Measurements from ENCODE around the gene TMEM117.

TMEM117 gene

DNA sequence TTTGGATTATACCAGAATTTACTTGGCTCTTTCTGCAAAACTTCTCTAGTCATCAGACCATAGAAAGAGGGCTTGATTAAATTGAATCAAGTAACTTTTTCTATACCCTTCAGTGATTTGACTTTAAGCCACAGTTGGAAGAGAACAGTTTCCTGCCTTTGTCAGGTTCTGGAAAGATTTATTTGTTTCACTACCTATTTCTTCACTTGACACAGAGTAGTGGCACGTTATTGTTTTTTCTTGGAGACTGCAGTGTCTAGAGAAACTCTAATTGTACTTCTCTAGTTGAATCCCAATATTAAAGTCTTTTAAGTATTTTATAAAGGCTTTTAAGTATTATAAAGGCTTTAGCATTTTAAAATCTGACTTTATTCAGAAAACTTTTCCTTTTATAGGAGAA lies 138.1 kb downstream of the TMEM117 start:
- Histone ChIP-seq H3K4me3 (ENCODE audit: low read length in 2 of 2) (no peak overlapping the region), H3K27me3 (ENCODE audit: control insufficient read depth in 2 of 2, insufficient read depth in 2 of 2, low read length in 2 of 2) (no peaks in the 10 kb centered on the region), H3K27ac (ENCODE audit: low read depth in 2 of 2, low read length in 2 of 2) (no peak overlapping the region), H3K36me3 (ENCODE audit: control insufficient read depth in 2 of 2, insufficient read depth in 2 of 2, low read length in 2 of 2) (no peaks in the 10 kb centered on the region), H3K9me3 (ENCODE audit: control insufficient read depth in 2 of 2, low read length in 2 of 2) (no peaks in the 10 kb centered on the region), H3K9ac (ENCODE audit: low read depth in 1 of 2, low read length in 2 of 2) (no peak overlapping the region), H3K4me1 (ENCODE audit: control insufficient read depth in 2 of 2, insufficient read depth in 2 of 2, low read length in 2 of 2) (no peaks in the 10 kb centered on the region)

DNA sequence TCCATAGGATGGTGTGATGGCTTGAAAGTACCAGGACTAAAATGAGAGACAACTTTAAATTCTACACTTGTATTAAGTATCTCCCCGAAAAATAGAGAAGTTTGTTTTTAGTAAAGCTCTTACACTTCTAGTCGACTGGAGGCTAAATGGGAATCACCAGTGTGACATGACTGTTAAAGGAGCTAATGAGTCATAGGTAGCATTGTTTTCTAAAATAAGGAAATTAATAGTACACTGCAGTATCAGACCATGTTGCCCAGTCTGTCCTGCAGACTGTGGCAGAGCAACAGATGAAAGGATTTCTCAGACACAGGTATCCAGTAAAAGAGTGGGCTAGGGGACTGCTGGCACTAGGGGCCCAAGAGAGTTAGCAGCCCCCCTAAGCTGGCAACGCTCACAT lies 140.1 kb downstream of the TMEM117 start:
- Histone ChIP-seq H3K4me3 (ENCODE audit: low read length in 2 of 2) (no peak overlapping the region), H3K9ac (ENCODE audit: low read depth in 1 of 2, low read length in 2 of 2) (no peak overlapping the region), H3K27me3 (ENCODE audit: control insufficient read depth in 2 of 2, insufficient read depth in 2 of 2, low read length in 2 of 2) (no peaks in the 10 kb centered on the region), H3K36me3 (ENCODE audit: control insufficient read depth in 2 of 2, insufficient read depth in 2 of 2, low read length in 2 of 2) (no peaks in the 10 kb centered on the region), H3K4me1 (ENCODE audit: control insufficient read depth in 2 of 2, insufficient read depth in 2 of 2, low read length in 2 of 2) (no peaks in the 10 kb centered on the region), H3K9me3 (ENCODE audit: control insufficient read depth in 2 of 2, low read length in 2 of 2) (peaks cover 0 to 3% of the 10 kb centered on the region in 2 donors), H3K27ac (ENCODE audit: low read depth in 2 of 2, low read length in 2 of 2) (no peak overlapping the region)

DNA sequence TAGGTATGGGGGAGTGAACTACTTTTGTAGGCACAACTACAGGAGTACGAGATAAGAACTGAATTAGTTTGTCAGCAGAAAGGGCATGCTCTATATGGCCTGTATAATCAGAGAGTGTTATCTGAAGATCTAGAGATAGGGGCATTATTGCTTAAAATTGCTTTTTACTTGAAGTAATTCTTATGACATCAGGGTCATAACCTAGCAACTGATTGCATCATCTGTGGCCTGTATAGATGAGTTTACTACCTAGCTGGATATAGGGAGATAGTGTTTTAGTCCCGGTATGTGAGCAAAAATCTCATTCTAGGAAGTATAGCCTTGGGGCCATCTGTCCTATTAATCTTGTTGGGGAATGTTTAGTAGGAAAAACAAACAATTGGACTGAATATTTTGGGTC lies 142.7 kb downstream of the TMEM117 start:
- Histone ChIP-seq H3K9me3 (ENCODE audit: control insufficient read depth in 2 of 2, low read length in 2 of 2) (peaks cover 0 to 3% of the 10 kb centered on the region in 2 donors), H3K4me1 (ENCODE audit: control insufficient read depth in 2 of 2, insufficient read depth in 2 of 2, low read length in 2 of 2) (no peaks in the 10 kb centered on the region), H3K4me3 (ENCODE audit: low read length in 2 of 2) (no peak overlapping the region), H3K27ac (ENCODE audit: low read depth in 2 of 2, low read length in 2 of 2) (no peak overlapping the region), H3K9ac (ENCODE audit: low read depth in 1 of 2, low read length in 2 of 2) (no peak overlapping the region), H3K27me3 (ENCODE audit: control insufficient read depth in 2 of 2, insufficient read depth in 2 of 2, low read length in 2 of 2) (no peaks in the 10 kb centered on the region), H3K36me3 (ENCODE audit: control insufficient read depth in 2 of 2, insufficient read depth in 2 of 2, low read length in 2 of 2) (no peaks in the 10 kb centered on the region)

DNA sequence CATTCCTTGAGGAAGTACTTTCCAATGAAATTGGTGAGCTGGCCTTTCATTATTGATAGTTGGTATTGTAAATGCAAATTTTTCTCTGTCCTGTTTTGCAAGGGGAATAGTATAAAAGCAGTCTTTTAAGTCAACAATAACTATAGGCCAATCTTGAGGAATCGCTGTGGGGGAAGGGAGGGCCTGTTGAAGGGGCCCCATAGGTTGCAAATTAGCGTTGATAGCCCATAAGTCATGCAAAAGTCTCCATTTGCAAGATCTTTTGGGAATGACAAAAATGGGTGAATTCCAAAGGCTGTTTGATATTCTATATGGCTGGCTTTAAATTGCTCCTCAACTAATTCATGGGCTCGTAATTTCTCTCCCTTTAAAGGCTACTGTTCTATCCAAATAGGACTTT lies 143.6 kb downstream of the TMEM117 start:
- Histone ChIP-seq H3K9me3 (ENCODE audit: control insufficient read depth in 2 of 2, low read length in 2 of 2) (peaks cover 0 to 3% of the 10 kb centered on the region in 2 donors), H3K9ac (ENCODE audit: low read depth in 1 of 2, low read length in 2 of 2) (no peak overlapping the region), H3K36me3 (ENCODE audit: control insufficient read depth in 2 of 2, insufficient read depth in 2 of 2, low read length in 2 of 2) (no peaks in the 10 kb centered on the region), H3K27ac (ENCODE audit: low read depth in 2 of 2, low read length in 2 of 2) (no peak overlapping the region), H3K4me3 (ENCODE audit: low read length in 2 of 2) (no peak overlapping the region), H3K4me1 (ENCODE audit: control insufficient read depth in 2 of 2, insufficient read depth in 2 of 2, low read length in 2 of 2) (no peaks in the 10 kb centered on the region), H3K27me3 (ENCODE audit: control insufficient read depth in 2 of 2, insufficient read depth in 2 of 2, low read length in 2 of 2) (no peaks in the 10 kb centered on the region)

DNA sequence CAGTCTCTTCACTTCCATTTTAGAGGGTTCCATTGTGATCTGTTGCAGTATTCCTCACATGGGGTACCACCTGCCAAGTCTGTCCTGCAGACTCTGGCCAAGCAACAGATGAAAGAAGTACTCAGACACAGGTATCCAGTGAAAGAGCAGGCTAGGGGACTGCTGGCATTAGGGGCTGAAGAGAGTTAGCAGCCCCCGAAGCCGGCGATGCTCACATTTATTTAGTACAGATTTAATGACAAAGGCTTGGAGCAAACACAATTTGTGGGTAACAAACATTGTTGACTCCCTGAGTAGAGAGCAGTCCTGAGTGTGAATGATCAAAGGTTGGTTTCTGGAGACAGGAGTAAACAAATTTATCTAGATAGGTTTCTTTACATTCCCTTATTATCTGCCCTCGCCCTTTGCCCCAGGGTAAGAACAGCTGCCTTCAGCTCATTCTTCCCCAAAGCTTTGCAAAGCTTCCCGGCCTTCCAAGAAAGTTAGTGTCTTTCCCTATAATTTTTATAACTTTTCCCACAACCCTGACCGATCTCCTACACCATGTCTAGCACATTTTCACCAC lies 144.8 kb downstream of the TMEM117 start:
- no peak overlapping the region for H3K4me3 ChIP-seq (ENCODE audit: low read length in 2 of 2)
- H3K9me3 ChIP-seq (ENCODE audit: control insufficient read depth in 2 of 2, low read length in 2 of 2): peaks cover 0 to 3% of the 10 kb centered on the region in 2 donors
- no peak overlapping the region for H3K27ac ChIP-seq (ENCODE audit: low read depth in 2 of 2, low read length in 2 of 2)
- H3K36me3 ChIP-seq (ENCODE audit: control insufficient read depth in 2 of 2, insufficient read depth in 2 of 2, low read length in 2 of 2): no peaks in the 10 kb centered on the region
- H3K27me3 ChIP-seq (ENCODE audit: control insufficient read depth in 2 of 2, insufficient read depth in 2 of 2, low read length in 2 of 2): no peaks in the 10 kb centered on the region
- no peaks in the 10 kb centered on the region for H3K4me1 ChIP-seq (ENCODE audit: control insufficient read depth in 2 of 2, insufficient read depth in 2 of 2, low read length in 2 of 2)
- no peak overlapping the region for H3K9ac ChIP-seq (ENCODE audit: low read depth in 1 of 2, low read length in 2 of 2)

DNA sequence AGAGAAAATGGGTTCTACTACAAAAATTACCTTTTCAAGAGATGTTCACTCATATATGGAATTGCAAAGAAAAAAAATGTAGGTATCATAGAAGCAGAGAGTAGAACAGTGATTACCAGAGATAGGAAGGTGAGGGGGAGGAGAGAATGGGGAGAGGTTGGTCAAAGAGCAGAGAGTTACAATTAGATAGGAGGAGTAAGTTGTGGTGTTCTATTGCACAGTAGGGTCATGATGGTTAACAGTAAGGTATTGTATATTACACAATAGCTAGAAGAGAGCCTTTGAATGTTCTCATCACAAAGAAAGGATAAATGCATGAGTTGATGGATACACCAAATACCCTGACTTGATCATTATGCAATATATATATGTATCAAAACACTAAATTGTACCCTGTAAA lies 145.8 kb downstream of the TMEM117 start:
- Histone ChIP-seq H3K9ac (ENCODE audit: low read depth in 1 of 2, low read length in 2 of 2) (no peak overlapping the region), H3K4me1 (ENCODE audit: control insufficient read depth in 2 of 2, insufficient read depth in 2 of 2, low read length in 2 of 2) (no peaks in the 10 kb centered on the region), H3K27me3 (ENCODE audit: control insufficient read depth in 2 of 2, insufficient read depth in 2 of 2, low read length in 2 of 2) (no peaks in the 10 kb centered on the region), H3K9me3 (ENCODE audit: control insufficient read depth in 2 of 2, low read length in 2 of 2) (peaks cover 0 to 3% of the 10 kb centered on the region in 2 donors), H3K4me3 (ENCODE audit: low read length in 2 of 2) (no peak overlapping the region), H3K36me3 (ENCODE audit: control insufficient read depth in 2 of 2, insufficient read depth in 2 of 2, low read length in 2 of 2) (no peaks in the 10 kb centered on the region), H3K27ac (ENCODE audit: low read depth in 2 of 2, low read length in 2 of 2) (no peak overlapping the region)

DNA sequence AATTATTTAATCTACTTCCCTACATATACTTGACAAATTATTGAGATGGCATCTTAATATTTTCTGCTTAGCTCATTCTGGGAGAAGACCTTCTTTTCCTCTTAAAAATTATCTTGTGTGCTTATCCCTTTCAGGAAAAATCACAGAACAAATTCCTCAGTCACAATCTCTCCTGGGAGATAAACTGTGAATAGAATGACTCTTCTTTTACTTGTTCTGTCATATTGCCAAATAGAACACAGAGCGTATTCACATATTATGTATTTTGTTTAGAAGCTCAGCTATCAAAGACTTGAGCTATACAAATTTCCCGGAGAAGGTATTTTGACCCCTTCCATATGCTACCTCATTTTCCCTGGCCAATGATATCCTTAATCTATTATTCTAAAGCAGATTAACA lies 146.7 kb downstream of the TMEM117 start:
- Histone ChIP-seq H3K4me3 (ENCODE audit: low read length in 2 of 2) (no peak overlapping the region), H3K9me3 (ENCODE audit: control insufficient read depth in 2 of 2, low read length in 2 of 2) (peaks cover 0 to 3% of the 10 kb centered on the region in 2 donors), H3K4me1 (ENCODE audit: control insufficient read depth in 2 of 2, insufficient read depth in 2 of 2, low read length in 2 of 2) (no peaks in the 10 kb centered on the region), H3K9ac (ENCODE audit: low read depth in 1 of 2, low read length in 2 of 2) (no peak overlapping the region), H3K36me3 (ENCODE audit: control insufficient read depth in 2 of 2, insufficient read depth in 2 of 2, low read length in 2 of 2) (no peaks in the 10 kb centered on the region), H3K27ac (ENCODE audit: low read depth in 2 of 2, low read length in 2 of 2) (no peak overlapping the region), H3K27me3 (ENCODE audit: control insufficient read depth in 2 of 2, insufficient read depth in 2 of 2, low read length in 2 of 2) (no peaks in the 10 kb centered on the region)

DNA sequence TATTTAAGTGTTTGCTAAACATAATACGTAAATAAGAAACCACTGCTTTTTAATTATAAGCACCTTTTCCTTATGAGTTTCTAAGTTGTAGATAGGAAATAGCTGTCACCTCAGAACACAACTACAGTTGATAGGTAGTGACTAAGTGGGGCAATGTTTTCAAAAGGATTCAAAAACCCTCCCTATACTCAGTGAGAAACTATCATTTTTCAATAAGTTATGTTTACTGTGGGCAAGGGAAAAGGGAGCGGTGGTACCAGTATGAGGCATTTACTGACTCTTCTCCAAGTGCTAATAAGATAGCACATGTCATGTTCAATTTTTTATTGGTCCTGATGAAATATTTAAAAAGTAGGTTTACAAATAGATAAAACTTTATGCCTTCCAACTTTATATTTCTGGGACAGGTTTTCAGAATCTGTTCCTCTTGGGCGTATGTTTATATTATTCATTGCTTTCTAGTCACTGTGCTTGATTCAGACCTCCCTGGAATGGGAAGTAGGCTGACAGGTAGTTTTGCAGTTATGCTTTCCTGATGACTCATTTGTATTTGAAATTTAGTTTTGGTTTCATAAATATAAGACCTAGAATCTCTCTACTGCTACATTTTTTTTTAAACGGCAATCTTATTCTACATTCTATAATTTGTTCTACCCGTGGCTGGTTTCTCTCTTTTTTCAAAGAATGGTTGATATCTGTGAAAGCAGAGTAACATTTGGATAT lies 153.1 kb downstream of the TMEM117 start:
- no peaks in the 10 kb centered on the region for H3K27me3 ChIP-seq (ENCODE audit: control insufficient read depth in 2 of 2, insufficient read depth in 2 of 2, low read length in 2 of 2)
- H3K4me1 ChIP-seq (ENCODE audit: control insufficient read depth in 2 of 2, insufficient read depth in 2 of 2, low read length in 2 of 2): no peaks in the 10 kb centered on the region
- no peak overlapping the region for H3K9ac ChIP-seq (ENCODE audit: low read depth in 1 of 2, low read length in 2 of 2)
- H3K4me3 ChIP-seq (ENCODE audit: low read length in 2 of 2): no peak overlapping the region
- H3K9me3 ChIP-seq (ENCODE audit: control insufficient read depth in 2 of 2, low read length in 2 of 2): no peaks in the 10 kb centered on the region
- H3K27ac ChIP-seq (ENCODE audit: low read depth in 2 of 2, low read length in 2 of 2): no peak overlapping the region
- H3K36me3 ChIP-seq (ENCODE audit: control insufficient read depth in 2 of 2, insufficient read depth in 2 of 2, low read length in 2 of 2): no peaks in the 10 kb centered on the region

DNA sequence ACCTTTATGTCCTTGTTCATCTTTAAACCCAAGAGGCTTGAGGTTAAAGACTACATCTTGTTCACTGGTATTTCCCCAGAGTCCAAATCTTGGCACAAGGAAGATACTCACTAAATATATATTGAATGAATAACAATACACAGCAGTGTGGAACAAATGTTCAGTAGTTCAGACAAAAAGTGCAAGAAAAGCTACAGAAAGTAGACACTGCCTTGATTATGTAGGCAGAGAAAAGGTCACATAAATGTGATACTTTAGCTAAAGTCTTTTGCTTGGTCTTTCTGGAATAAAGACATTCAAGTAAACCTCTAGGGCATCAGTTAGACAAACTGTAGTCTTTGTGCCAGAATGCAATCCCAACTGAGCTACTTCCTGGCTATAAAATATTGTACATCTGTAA lies 157.0 kb downstream of the TMEM117 start:
- no peaks in the 10 kb centered on the region for H3K36me3 ChIP-seq (ENCODE audit: control insufficient read depth in 2 of 2, insufficient read depth in 2 of 2, low read length in 2 of 2)

DNA sequence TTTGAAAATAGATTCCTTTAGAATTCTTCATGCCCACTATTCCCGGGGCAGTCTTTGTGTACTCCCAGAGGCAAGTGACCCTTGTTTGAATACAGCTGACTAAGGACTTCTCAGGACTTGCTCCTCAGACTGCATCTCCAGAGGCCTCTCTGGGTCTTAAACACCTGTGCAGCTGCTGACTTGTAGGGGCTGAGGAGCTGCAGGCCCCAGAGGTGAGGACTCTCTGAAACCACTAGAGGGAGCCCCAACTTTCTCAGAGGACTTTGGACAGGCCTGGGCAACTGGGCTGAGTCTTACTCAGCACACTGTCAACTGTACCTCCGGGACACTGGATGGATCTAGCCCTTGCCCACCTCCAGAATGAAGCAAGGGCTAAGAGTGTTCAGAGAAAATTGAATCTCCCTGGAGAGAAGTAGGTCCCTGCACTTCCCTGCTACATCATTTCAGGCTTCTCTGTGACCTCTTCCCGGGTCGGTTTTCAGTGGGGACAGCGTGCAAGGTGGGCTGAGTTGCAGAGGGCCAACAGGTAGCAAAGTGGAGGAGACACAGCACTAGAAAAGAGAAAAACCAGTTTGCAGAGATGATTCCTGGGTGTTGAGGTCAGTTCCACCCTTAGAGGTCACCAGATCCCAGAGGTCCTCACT lies 164.6 kb downstream of the TMEM117 start:
- Histone ChIP-seq H3K36me3 (ENCODE audit: control insufficient read depth in 2 of 2, insufficient read depth in 2 of 2, low read length in 2 of 2) (no peaks in the 10 kb centered on the region), H3K27me3 (ENCODE audit: control insufficient read depth in 2 of 2, insufficient read depth in 2 of 2, low read length in 2 of 2) (no peaks in the 10 kb centered on the region)

More for the DNA sequence above, 157.0 kb downstream of the TMEM117 start:
- Histone ChIP-seq H3K9me3 (ENCODE audit: control insufficient read depth in 2 of 2, low read length in 2 of 2) (no peaks in the 10 kb centered on the region), H3K4me1 (ENCODE audit: control insufficient read depth in 2 of 2, insufficient read depth in 2 of 2, low read length in 2 of 2) (no peaks in the 10 kb centered on the region), H3K27me3 (ENCODE audit: control insufficient read depth in 2 of 2, insufficient read depth in 2 of 2, low read length in 2 of 2) (no peaks in the 10 kb centered on the region), H3K9ac (ENCODE audit: low read depth in 1 of 2, low read length in 2 of 2) (no peak overlapping the region), H3K27ac (ENCODE audit: low read depth in 2 of 2, low read length in 2 of 2) (no peak overlapping the region), H3K4me3 (ENCODE audit: low read length in 2 of 2) (no peak overlapping the region)

More for the DNA sequence above, 164.6 kb downstream of the TMEM117 start:
- no peak overlapping the region for H3K27ac ChIP-seq (ENCODE audit: low read depth in 2 of 2, low read length in 2 of 2)
- H3K4me3 ChIP-seq (ENCODE audit: low read length in 2 of 2): no peak overlapping the region
- no peaks in the 10 kb centered on the region for H3K4me1 ChIP-seq (ENCODE audit: control insufficient read depth in 2 of 2, insufficient read depth in 2 of 2, low read length in 2 of 2)
- no peaks in the 10 kb centered on the region for H3K9me3 ChIP-seq (ENCODE audit: control insufficient read depth in 2 of 2, low read length in 2 of 2)
- H3K9ac ChIP-seq (ENCODE audit: low read depth in 1 of 2, low read length in 2 of 2): no peak overlapping the region

All from mucosa of rectum (tissue), 2 donors.